ENCODE results near the gene ABR. TPM values are rescaled to one million over a fixed set of nuclear protein-coding genes. Genes with fewer than 3 reads are reported as not detected.

The ABR gene
- total RNA-seq, 1 experiment from 2014 or later: 78.3 TPM

DNA sequence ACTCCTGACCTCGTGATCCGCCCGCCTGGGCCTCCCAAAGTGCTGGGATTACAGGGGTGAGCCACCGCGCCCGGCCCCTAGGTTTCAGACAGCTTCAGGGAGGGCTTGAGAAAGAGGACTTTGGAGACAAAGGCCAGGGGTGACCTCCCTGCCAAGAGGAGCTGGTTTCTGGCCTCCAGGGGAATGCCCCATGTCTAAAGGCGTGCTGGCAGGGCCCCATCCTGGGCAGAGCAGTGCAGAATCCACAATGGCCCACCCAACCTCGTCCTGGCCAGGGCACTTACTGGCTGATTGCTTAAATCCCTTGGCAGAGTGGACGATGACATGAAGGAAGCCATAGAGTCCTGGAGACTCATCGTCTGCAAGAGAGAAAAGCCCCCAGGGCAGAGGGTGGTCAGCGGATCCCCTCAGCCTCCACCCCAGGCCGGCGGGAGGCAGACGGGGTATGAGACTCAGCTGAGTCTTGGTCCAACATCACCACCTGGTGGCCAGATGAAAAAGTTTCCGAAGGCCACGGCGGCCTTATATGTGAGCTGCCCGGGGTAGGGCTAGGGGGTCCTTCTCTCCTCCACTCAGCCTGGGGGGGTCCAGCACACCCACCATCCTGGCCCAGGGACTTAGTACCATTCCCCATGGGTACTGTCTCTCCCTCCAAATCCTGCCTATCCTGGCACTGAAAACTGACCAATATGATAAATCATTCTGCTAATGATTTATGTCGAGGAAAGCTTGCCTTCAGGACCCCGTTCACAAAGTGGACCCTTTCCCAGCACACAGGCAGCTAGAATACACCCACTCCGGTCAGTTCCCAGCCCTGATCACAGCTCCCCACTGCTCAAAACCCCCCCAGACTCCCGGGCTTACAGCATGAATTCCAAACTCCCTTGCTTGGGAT is 123.8 kb downstream of the ABR start:
- POLR2A ChIA-PET: no interaction called here
- CTCF ChIA-PET: interaction anchor here (0.5 to 2.0 kb wide), 17 partner anchors 12 to 644 kb away, joined by 3 to 17 read pairs (median 3); partner anchors contain the start of genes NXN and TIMM22
- no peak overlapping the region for H3K4me3 ChIP-seq (ENCODE audit: low read depth, low read length)
- peak; percentile 63 to 86 for TF ChIP-seq CTCF (IDR thresholded peaks at IDR 0.05; ENCODE audit: insufficient read depth in 1 of 2, low read depth in 1 of 2, low read length in 1 of 2, severe bottlenecking in 1 of 2, unreplicated experiment in 1 of 2)
- peak; percentile 61 to 69 for DNase-seq
- no peaks in the 10 kb centered on the region for H3K9me3 ChIP-seq
- intact Hi-C loops (cut with micrococcal nuclease; ENCODE audit: unreplicated experiment): loop anchor here (2.0 kb wide), 1 partner anchor 57 kb away; no protein-coding TSS in a partner anchor
- no TSS peak for BruUV-seq (replicated peaks)
- no peak overlapping the region for H3K4me3 Mint-ChIP-seq (ENCODE audit: unreplicated experiment)
- H3K27me3 Mint-ChIP-seq (ENCODE audit: insufficient read depth, unreplicated experiment): no peaks in the 10 kb centered on the region
- peaks cover 33% of the 10 kb centered on the region for H3K36me3 Mint-ChIP-seq (ENCODE audit: insufficient read depth, unreplicated experiment)
- no peaks in the 10 kb centered on the region for H3K4me1 ChIP-seq
- no peak overlapping the region for H3K27ac Mint-ChIP-seq (ENCODE audit: unreplicated experiment)
- no peaks in the 10 kb centered on the region for H3K4me1 Mint-ChIP-seq (ENCODE audit: low read depth, unreplicated experiment)
- H3K9me3 Mint-ChIP-seq (ENCODE audit: unreplicated experiment): no peaks in the 10 kb centered on the region
- peaks cover 5% of the 10 kb centered on the region for H3K36me3 ChIP-seq (ENCODE audit: control insufficient read depth, insufficient read depth, low read length)
- no peaks in the 10 kb centered on the region for H3K27me3 ChIP-seq (replicated peaks; ENCODE audit: control insufficient read depth, insufficient read depth, low read length)

GRCh38 chr17:1055231-1055630 is 124.5 kb downstream of the ABR start:
- ChIA-PET CTCF (interaction anchor here (1.5 kb wide), 1 partner anchor 48 kb away, joined by 3 read pairs; no protein-coding TSS in a partner anchor), POLR2A (no interaction called here)
- peaks cover 5% of the 10 kb centered on the region for H3K36me3 ChIP-seq (ENCODE audit: control insufficient read depth, insufficient read depth, low read length)
- H3K9me3 ChIP-seq: no peaks in the 10 kb centered on the region
- H3K4me3 ChIP-seq (ENCODE audit: low read depth, low read length): no peak overlapping the region
- Mint-ChIP-seq H3K4me1 (ENCODE audit: low read depth, unreplicated experiment) (no peaks in the 10 kb centered on the region), H3K36me3 (ENCODE audit: insufficient read depth, unreplicated experiment) (peaks cover 36% of the 10 kb centered on the region), H3K4me3 (ENCODE audit: unreplicated experiment) (no peak overlapping the region), H3K9me3 (ENCODE audit: unreplicated experiment) (no peaks in the 10 kb centered on the region), H3K27ac (ENCODE audit: unreplicated experiment) (no peak overlapping the region), H3K27me3 (ENCODE audit: insufficient read depth, unreplicated experiment) (no peaks in the 10 kb centered on the region)
- no peaks in the 10 kb centered on the region for H3K27me3 ChIP-seq (replicated peaks; ENCODE audit: control insufficient read depth, insufficient read depth, low read length)
- intact Hi-C loops (cut with micrococcal nuclease; ENCODE audit: unreplicated experiment): no loop called here
- no peak for TF ChIP-seq CTCF (IDR thresholded peaks at IDR 0.05; ENCODE audit: insufficient read depth in 1 of 2, low read depth in 1 of 2, low read length in 1 of 2, severe bottlenecking in 1 of 2, unreplicated experiment in 1 of 2)
- no peak for DNase-seq
- no peaks in the 10 kb centered on the region for H3K4me1 ChIP-seq
- BruUV-seq (replicated peaks): no TSS peak

DNA sequence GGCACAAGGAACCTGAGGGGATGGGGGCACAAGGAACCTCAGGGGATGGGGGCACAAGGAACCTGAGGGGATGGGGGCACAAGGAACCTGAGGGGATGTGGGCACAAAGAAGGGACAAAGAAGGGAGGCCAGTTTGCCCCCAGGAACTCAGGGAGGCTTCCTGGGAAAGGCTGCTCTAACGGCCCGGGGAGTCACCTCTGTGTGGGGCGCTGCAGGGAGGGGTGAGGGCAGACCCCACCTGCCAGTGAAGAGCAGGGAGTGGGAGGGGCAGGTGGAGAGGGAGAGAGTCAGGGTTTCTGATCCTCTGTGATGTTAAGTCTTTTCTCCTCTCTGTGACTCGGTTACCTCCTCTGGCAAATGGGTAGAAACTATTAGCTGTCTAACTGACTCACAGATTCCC is 125.1 kb downstream of the ABR start:
- Mint-ChIP-seq H3K27ac (ENCODE audit: unreplicated experiment) (no peak overlapping the region), H3K4me1 (ENCODE audit: low read depth, unreplicated experiment) (no peaks in the 10 kb centered on the region), H3K4me3 (ENCODE audit: unreplicated experiment) (no peak overlapping the region), H3K27me3 (ENCODE audit: insufficient read depth, unreplicated experiment) (no peaks in the 10 kb centered on the region), H3K9me3 (ENCODE audit: unreplicated experiment) (no peaks in the 10 kb centered on the region), H3K36me3 (ENCODE audit: insufficient read depth, unreplicated experiment) (peaks cover 34% of the 10 kb centered on the region)
- no TSS peak for BruUV-seq (replicated peaks)
- H3K4me1 ChIP-seq: no peaks in the 10 kb centered on the region
- ChIA-PET POLR2A (no interaction called here), CTCF (no interaction called here)
- no peaks in the 10 kb centered on the region for H3K9me3 ChIP-seq
- H3K27me3 ChIP-seq (replicated peaks; ENCODE audit: control insufficient read depth, insufficient read depth, low read length): no peaks in the 10 kb centered on the region
- TF ChIP-seq CTCF (IDR thresholded peaks at IDR 0.05; ENCODE audit: insufficient read depth in 1 of 2, low read depth in 1 of 2, low read length in 1 of 2, severe bottlenecking in 1 of 2, unreplicated experiment in 1 of 2): no peak
- DNase-seq: no peak
- peaks cover 5% of the 10 kb centered on the region for H3K36me3 ChIP-seq (ENCODE audit: control insufficient read depth, insufficient read depth, low read length)
- intact Hi-C loops (cut with micrococcal nuclease; ENCODE audit: unreplicated experiment): no loop called here
- H3K4me3 ChIP-seq (ENCODE audit: low read depth, low read length): no peak overlapping the region

Measured in Caco-2 (cell line).